Measurements from ENCODE around the gene HACL1. TPM values are rescaled to one million over a fixed set of nuclear protein-coding genes. Genes with fewer than 3 reads are reported as not detected.
A peak's percentile ranks its signal among the peaks of the same experiment; 100 is the strongest.

The HACL1 gene
- total and polyA plus RNA-seq, 7 experiments from 2014 or later, result 18.7 to 41.4 (median 36.5) TPM

GRCh38 chr3:15631426-15632211 is 30.2 kb upstream of the HACL1 start:
- ATAC-seq (no peak), DNase-seq (no peak)
- H3K27me3 Mint-ChIP-seq, result no peaks in the 10 kb centered on the region
- peaks cover 18 to 50% (median 38%) of the 10 kb centered on the region in 7 donors for H3K4me1 Mint-ChIP-seq
- H3K27ac ChIP-seq (ENCODE audit: low read depth, low read length), result no peak overlapping the region
- H3K4me3 Mint-ChIP-seq, result peak overlapping the region in 2 of 10 donors; percentile 2 to 4
- POLR2A ChIA-PET, result interaction anchor here (0.5 kb wide), 1 partner anchor 193 kb away, joined by 3 read pairs; no protein-coding TSS in a partner anchor
- H3K4me1 ChIP-seq (ENCODE audit: control insufficient read depth in 2 of 2, insufficient read depth in 2 of 2, low read length in 2 of 2), result peaks cover 12 to 13% of the 10 kb centered on the region in 2 donors
- H3K27me3 ChIP-seq (ENCODE audit: control insufficient read depth in 2 of 2, insufficient read depth in 2 of 2, low read length in 2 of 2), result no peaks in the 10 kb centered on the region
- no peaks in the 10 kb centered on the region for H3K36me3 ChIP-seq (ENCODE audit: control insufficient read depth in 2 of 3, insufficient read depth in 3 of 3, low read length in 3 of 3)
- H3K27ac Mint-ChIP-seq, result peak overlapping the region in 1 of 9 donors; percentile 73
- H3K9me3 Mint-ChIP-seq, result no peaks in the 10 kb centered on the region
- no peak overlapping the region for H3K4me3 ChIP-seq (ENCODE audit: low read length)
- H3K36me3 Mint-ChIP-seq, result peaks cover 0 to 24% (median 7%) of the 10 kb centered on the region in 5 donors
- H3K9me3 ChIP-seq (ENCODE audit: control insufficient read depth in 2 of 3, low read length in 3 of 3), result no peaks in the 10 kb centered on the region
- intact Hi-C loops (cut with micrococcal nuclease), result loop anchor here (2.0 to 10.0 kb wide), 8 partner anchors 31 to 615 kb away; partner anchors contain the start of genes ANKRD28 (in 1 of the 2), BTD (in 1 of the 2) and HACL1 (in 1 of the 2)
- CTCF ChIA-PET, result interaction anchor here (1.1 to 2.5 kb wide), 2 partner anchors 38 to 181 kb away, joined by 3 to 13 read pairs; no protein-coding TSS in a partner anchor

GRCh38 chr3:15630646-15631350 is 29.4 kb upstream of the HACL1 start:
- POLR2A ChIA-PET, result interaction anchor here (0.5 kb wide), 1 partner anchor 193 kb away, joined by 3 read pairs; no protein-coding TSS in a partner anchor
- Mint-ChIP-seq H3K36me3 (peaks cover 0 to 20% (median 7%) of the 10 kb centered on the region in 5 donors), H3K9me3 (no peaks in the 10 kb centered on the region), H3K27ac (peak overlapping the region in 1 of 9 donors; percentile 59), H3K27me3 (no peaks in the 10 kb centered on the region), H3K4me3 (peak overlapping the region in 8 of 10 donors; percentile 33 to 71 (median 61)), H3K4me1 (peaks cover 15 to 46% (median 34%) of the 10 kb centered on the region in 7 donors)
- CTCF ChIA-PET, result interaction anchor here (0.6 to 2.5 kb wide), 9 partner anchors 8 to 182 kb away, joined by 3 to 13 read pairs (median 4); partner anchors contain the start of genes BTD and HACL1
- Histone ChIP-seq H3K4me3 (ENCODE audit: low read length) (no peak overlapping the region), H3K27me3 (ENCODE audit: control insufficient read depth in 2 of 2, insufficient read depth in 2 of 2, low read length in 2 of 2) (no peaks in the 10 kb centered on the region), H3K9me3 (ENCODE audit: control insufficient read depth in 2 of 3, low read length in 3 of 3) (no peaks in the 10 kb centered on the region), H3K36me3 (ENCODE audit: control insufficient read depth in 2 of 3, insufficient read depth in 3 of 3, low read length in 3 of 3) (no peaks in the 10 kb centered on the region), H3K27ac (ENCODE audit: low read depth, low read length) (no peak overlapping the region), H3K4me1 (ENCODE audit: control insufficient read depth in 2 of 2, insufficient read depth in 2 of 2, low read length in 2 of 2) (peaks cover 6 to 8% of the 10 kb centered on the region in 2 donors)
- DNase-seq (no peak), ATAC-seq (no peak)
- intact Hi-C loops (cut with micrococcal nuclease), result loop anchor here (1.0 to 10.0 kb wide), 17 partner anchors 30 to 920 kb away; partner anchors contain the start of genes ANKRD28 (in 1 of the 2), BTD (in 1 of the 2) and HACL1 (in 1 of the 2)

GRCh38 chr3:15629860-15630597 is 28.7 kb upstream of the HACL1 start:
- Mint-ChIP-seq H3K27me3 (no peaks in the 10 kb centered on the region), H3K4me3 (peak overlapping the region in 8 of 10 donors; percentile 33 to 71 (median 61)), H3K36me3 (peaks cover 0 to 19% (median 7%) of the 10 kb centered on the region in 5 donors), H3K27ac (peak overlapping the region in 1 of 9 donors; percentile 62), H3K4me1 (peaks cover 14 to 49% (median 34%) of the 10 kb centered on the region in 7 donors), H3K9me3 (no peaks in the 10 kb centered on the region)
- H3K27ac ChIP-seq (ENCODE audit: low read depth, low read length), result no peak overlapping the region
- no peaks in the 10 kb centered on the region for H3K9me3 ChIP-seq (ENCODE audit: control insufficient read depth in 2 of 3, low read length in 3 of 3)
- DNase-seq, result peak in 8 of 9 donors; percentile 45 to 79 (median 66)
- POLR2A ChIA-PET, result no interaction called here
- peak; percentile 99 for ATAC-seq
- CTCF ChIA-PET, result interaction anchor here (0.6 to 2.5 kb wide), 11 partner anchors 9 to 1598 kb away, joined by 3 to 13 read pairs (median 4); partner anchors contain the start of genes BTD and HACL1
- no peaks in the 10 kb centered on the region for H3K27me3 ChIP-seq (ENCODE audit: control insufficient read depth in 2 of 2, insufficient read depth in 2 of 2, low read length in 2 of 2)
- peaks cover 6 to 8% of the 10 kb centered on the region in 2 donors for H3K4me1 ChIP-seq (ENCODE audit: control insufficient read depth in 2 of 2, insufficient read depth in 2 of 2, low read length in 2 of 2)
- no peak overlapping the region for H3K4me3 ChIP-seq (ENCODE audit: low read length)
- no peaks in the 10 kb centered on the region for H3K36me3 ChIP-seq (ENCODE audit: control insufficient read depth in 2 of 3, insufficient read depth in 3 of 3, low read length in 3 of 3)
- intact Hi-C loops (cut with micrococcal nuclease), result loop anchor here (1.0 to 10.0 kb wide), 17 partner anchors 29 to 920 kb away; partner anchors contain the start of genes ANKRD28 (in 1 of the 2), BTD (in 1 of the 2) and HACL1 (in 1 of the 2)

GRCh38 chr3:15628967-15629366 is 27.6 kb upstream of the HACL1 start:
- no peak overlapping the region for H3K27ac Mint-ChIP-seq
- DNase-seq, result no peak
- Histone ChIP-seq H3K9me3 (ENCODE audit: control insufficient read depth in 2 of 3, low read length in 3 of 3) (no peaks in the 10 kb centered on the region), H3K4me3 (ENCODE audit: low read length) (no peak overlapping the region), H3K27me3 (ENCODE audit: control insufficient read depth in 2 of 2, insufficient read depth in 2 of 2, low read length in 2 of 2) (no peaks in the 10 kb centered on the region), H3K27ac (ENCODE audit: low read depth, low read length) (no peak overlapping the region), H3K36me3 (ENCODE audit: control insufficient read depth in 2 of 3, insufficient read depth in 3 of 3, low read length in 3 of 3) (no peaks in the 10 kb centered on the region), H3K4me1 (ENCODE audit: control insufficient read depth in 2 of 2, insufficient read depth in 2 of 2, low read length in 2 of 2) (peaks cover 16 to 18% of the 10 kb centered on the region in 2 donors)
- H3K9me3 Mint-ChIP-seq, result peaks cover 0 to 3% (median 0%) of the 10 kb centered on the region in 11 donors
- intact Hi-C loops (cut with micrococcal nuclease), result no loop called here
- H3K4me1 Mint-ChIP-seq, result peaks cover 19 to 53% (median 45%) of the 10 kb centered on the region in 7 donors
- ATAC-seq, result no peak
- peaks cover 0 to 15% (median 8%) of the 10 kb centered on the region in 5 donors for H3K36me3 Mint-ChIP-seq
- H3K4me3 Mint-ChIP-seq, result no peak overlapping the region
- POLR2A ChIA-PET, result no interaction called here
- CTCF ChIA-PET, result interaction anchor here (0.6 to 1.8 kb wide), 4 partner anchors 18 to 1599 kb away, joined by 3 to 4 read pairs (median 4); no protein-coding TSS in a partner anchor
- no peaks in the 10 kb centered on the region for H3K27me3 Mint-ChIP-seq

GRCh38 chr3:15623535-15624440 is 22.4 kb upstream of the HACL1 start:
- CTCF ChIA-PET, result no interaction called here
- H3K27ac Mint-ChIP-seq, result peak overlapping the region; percentile 44 to 90 (median 84)
- Histone ChIP-seq H3K36me3 (ENCODE audit: control insufficient read depth in 2 of 3, insufficient read depth in 3 of 3, low read length in 3 of 3) (peaks cover 0 to 4% (median 0%) of the 10 kb centered on the region in 3 experiments), H3K27ac (ENCODE audit: low read depth, low read length) (peak overlapping the region; percentile 59), H3K4me1 (ENCODE audit: control insufficient read depth in 2 of 2, insufficient read depth in 2 of 2, low read length in 2 of 2) (peaks cover 16 to 23% of the 10 kb centered on the region in 2 donors), H3K9me3 (ENCODE audit: control insufficient read depth in 2 of 3, low read length in 3 of 3) (peaks cover 0 to 13% (median 0%) of the 10 kb centered on the region in 3 experiments), H3K27me3 (ENCODE audit: control insufficient read depth in 2 of 2, insufficient read depth in 2 of 2, low read length in 2 of 2) (no peaks in the 10 kb centered on the region), H3K4me3 (ENCODE audit: low read length) (peak overlapping the region; percentile 58)
- H3K4me3 Mint-ChIP-seq, result peak overlapping the region; percentile 29 to 89 (median 76)
- POLR2A ChIA-PET, result interaction anchor here (1.1 to 1.3 kb wide), 2 partner anchors 22 to 24 kb away, joined by 3 read pairs; partner anchors contain the start of genes BTD and HACL1
- ATAC-seq, result peak; percentile 79
- intact Hi-C loops (cut with micrococcal nuclease), result loop anchor here in 1 of 2 donors (1.0 kb wide), 1 partner anchor 22 kb away; the partner anchor contains the start of genes BTD and HACL1
- H3K4me1 Mint-ChIP-seq, result peaks cover 18 to 50% (median 41%) of the 10 kb centered on the region in 7 donors
- H3K36me3 Mint-ChIP-seq, result peaks cover 21 to 46% (median 45%) of the 10 kb centered on the region in 5 donors
- H3K27me3 Mint-ChIP-seq, result no peaks in the 10 kb centered on the region
- DNase-seq, result peak in 5 of 9 donors; percentile 10 to 38 (median 32)
- peaks cover 9 to 51% (median 29%) of the 10 kb centered on the region in 11 donors for H3K9me3 Mint-ChIP-seq

Measured in naive thymus-derived CD4-positive, alpha-beta T cell (primary cell).